ENCODE data around the gene CADPS.

The CADPS gene

DNA sequence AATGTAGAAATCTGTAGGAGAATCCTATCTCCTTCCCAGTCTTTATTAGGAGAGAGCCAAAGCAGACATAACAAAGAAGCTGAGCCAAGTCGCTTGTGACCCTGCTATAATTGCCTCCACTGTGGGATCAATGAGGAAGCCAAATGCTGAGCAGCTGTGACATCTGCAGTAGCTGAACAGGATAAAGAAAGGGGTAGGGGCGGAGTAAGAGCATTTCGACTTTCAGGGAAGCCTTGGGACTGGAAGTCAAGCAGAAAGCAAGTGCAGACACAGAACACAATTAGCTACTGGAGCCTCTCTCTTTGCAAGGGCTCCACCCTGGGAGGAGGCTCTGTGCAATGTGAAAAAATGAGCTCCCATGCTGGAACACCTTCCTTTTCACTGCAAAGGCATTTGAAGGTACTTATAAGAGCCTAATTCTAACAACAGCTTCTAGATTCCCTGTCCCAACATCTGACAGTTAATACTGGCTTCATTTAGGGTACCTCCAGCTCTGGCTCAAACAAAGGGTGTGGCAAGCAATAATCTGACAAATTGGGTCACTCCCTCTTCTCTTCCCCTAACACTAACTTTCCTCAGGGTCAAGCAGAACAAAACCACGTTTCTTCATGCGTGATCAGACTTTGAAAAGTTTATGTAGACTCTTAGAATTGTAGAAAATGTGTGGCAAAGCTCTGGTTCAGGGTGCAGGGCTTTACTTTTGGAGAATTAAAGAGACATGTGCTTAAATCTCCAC lies 166.4 kb downstream of the CADPS start:
- DNase-seq (ENCODE audit: low spot score): no peak
- POLR2A ChIA-PET (ENCODE audit: low non-redundant PET): no interaction called here
- TF ChIP-seq, protein P1, sequence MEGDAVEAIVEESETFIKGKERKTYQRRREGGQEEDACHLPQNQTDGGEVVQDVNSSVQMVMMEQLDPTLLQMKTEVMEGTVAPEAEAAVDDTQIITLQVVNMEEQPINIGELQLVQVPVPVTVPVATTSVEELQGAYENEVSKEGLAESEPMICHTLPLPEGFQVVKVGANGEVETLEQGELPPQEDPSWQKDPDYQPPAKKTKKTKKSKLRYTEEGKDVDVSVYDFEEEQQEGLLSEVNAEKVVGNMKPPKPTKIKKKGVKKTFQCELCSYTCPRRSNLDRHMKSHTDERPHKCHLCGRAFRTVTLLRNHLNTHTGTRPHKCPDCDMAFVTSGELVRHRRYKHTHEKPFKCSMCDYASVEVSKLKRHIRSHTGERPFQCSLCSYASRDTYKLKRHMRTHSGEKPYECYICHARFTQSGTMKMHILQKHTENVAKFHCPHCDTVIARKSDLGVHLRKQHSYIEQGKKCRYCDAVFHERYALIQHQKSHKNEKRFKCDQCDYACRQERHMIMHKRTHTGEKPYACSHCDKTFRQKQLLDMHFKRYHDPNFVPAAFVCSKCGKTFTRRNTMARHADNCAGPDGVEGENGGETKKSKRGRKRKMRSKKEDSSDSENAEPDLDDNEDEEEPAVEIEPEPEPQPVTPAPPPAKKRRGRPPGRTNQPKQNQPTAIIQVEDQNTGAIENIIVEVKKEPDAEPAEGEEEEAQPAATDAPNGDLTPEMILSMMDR (conservative IDR thresholded peaks at IDR 0.05; ENCODE audit: low read depth): no peak
- H3K27ac ChIP-seq: no peak overlapping the region
- CTCF ChIA-PET: no interaction called here

DNA sequence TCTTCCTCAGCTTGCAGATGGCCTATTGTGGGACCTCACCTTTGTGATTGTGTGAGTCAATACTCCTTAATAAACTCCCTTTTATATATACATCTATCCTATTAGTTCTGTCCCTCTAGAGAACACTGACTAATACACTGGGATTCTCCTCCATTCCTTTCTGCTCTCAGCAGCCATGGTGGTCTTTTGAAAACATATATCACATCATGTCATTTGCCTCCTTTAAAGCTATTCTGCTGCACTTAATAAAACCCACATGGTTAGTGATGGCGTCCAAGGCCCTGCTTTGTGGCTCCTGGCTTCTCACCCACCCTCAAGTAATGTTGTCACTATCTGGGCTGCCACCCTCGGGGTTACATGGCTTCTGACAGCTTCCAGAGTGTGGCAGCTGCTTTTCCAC lies 169.5 kb downstream of the CADPS start:
- TF ChIP-seq, protein P1 (conservative IDR thresholded peaks at IDR 0.05; ENCODE audit: low read depth): no peak
- H3K27ac ChIP-seq: no peak overlapping the region
- DNase-seq (ENCODE audit: low spot score): no peak
- POLR2A ChIA-PET (ENCODE audit: low non-redundant PET): no interaction called here
- CTCF ChIA-PET: no interaction called here

DNA sequence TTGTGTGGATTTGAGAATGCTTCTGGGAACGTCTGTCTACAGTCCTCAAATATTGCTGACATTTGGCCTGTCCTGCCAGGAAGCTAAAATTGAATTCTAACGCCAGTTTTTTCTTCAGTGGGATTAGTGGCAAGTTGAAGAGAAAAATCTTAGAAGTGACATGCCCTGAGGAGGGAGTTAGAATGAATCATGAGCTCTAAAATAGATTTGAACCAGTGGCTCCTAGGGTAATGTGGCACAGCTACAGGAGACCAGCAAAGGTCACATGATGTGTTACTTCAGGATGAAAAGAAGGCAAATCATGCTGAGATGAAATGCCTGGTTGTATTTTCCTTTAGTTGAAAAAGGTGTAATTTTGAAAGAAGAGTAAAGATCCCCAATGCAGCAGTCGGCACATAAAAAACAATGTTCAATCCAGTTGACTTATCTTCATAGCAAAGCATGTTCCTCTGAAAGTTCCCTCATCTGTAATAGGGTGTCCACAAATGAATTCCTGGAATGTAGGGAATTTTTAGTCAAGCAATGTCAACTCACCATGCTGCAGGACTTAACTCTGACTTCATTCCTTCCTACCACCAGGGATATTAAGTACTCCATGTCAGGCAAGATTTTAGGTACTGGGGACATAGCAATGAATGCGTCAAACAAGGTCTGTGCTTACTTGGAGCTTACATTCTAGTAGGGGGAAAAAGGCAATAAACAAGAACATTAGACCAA lies 171.6 kb downstream of the CADPS start:
- no peak for DNase-seq (ENCODE audit: low spot score)
- no peak overlapping the region for H3K27ac ChIP-seq
- TF ChIP-seq, protein P1 (conservative IDR thresholded peaks at IDR 0.05; ENCODE audit: low read depth): no peak
- CTCF ChIA-PET: interaction anchor here (0.6 to 0.7 kb wide), 2 partner anchors 15 to 1319 kb away, joined by 3 read pairs; no protein-coding TSS in a partner anchor
- POLR2A ChIA-PET (ENCODE audit: low non-redundant PET): no interaction called here

DNA sequence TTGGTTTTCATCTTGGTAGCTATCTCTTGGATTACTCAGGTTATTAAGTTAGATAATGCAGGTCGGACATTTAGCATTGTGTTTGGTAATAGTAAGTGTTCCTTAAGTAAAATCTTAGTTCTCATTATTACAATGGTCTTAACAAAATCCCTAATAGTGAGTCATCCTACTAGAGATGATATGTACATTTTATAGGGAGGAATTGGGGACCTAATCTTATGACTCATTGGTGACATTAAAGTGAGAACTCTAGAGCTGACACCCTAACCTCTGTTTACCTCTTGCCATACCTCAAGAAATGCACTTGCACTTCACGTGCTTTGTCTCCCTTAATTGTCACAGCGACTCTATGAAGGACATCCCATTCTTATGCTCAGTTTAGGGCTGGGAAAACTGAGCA lies 174.9 kb downstream of the CADPS start:
- DNase-seq (ENCODE audit: low spot score): no peak
- CTCF ChIA-PET: no interaction called here
- TF ChIP-seq, protein P1 (conservative IDR thresholded peaks at IDR 0.05; ENCODE audit: low read depth): no peak
- POLR2A ChIA-PET (ENCODE audit: low non-redundant PET): no interaction called here
- no peak overlapping the region for H3K27ac ChIP-seq

DNA sequence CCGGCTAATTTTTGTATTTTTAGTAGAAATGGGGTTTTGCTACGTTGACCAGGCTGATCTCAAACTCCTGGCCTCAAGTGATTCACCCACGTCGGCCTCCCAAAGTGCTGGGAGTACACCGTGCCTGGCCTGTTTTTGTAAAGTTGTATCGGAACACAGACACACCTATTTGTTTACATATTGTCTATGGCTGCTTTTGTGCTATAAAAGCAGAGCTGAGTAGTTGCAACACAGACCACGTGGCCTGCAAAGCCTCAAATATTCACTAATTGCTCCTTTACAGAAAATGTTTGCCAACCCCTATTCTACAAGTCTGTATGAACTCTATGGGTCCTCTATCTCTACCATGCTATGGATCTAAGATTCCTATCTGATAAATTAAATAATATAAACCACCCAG lies 175.5 kb downstream of the CADPS start:
- ChIA-PET CTCF (no interaction called here), POLR2A (ENCODE audit: low non-redundant PET) (no interaction called here)
- TF ChIP-seq, protein P1 (conservative IDR thresholded peaks at IDR 0.05; ENCODE audit: low read depth): no peak
- no peak overlapping the region for H3K27ac ChIP-seq
- no peak for DNase-seq (ENCODE audit: low spot score)

DNA sequence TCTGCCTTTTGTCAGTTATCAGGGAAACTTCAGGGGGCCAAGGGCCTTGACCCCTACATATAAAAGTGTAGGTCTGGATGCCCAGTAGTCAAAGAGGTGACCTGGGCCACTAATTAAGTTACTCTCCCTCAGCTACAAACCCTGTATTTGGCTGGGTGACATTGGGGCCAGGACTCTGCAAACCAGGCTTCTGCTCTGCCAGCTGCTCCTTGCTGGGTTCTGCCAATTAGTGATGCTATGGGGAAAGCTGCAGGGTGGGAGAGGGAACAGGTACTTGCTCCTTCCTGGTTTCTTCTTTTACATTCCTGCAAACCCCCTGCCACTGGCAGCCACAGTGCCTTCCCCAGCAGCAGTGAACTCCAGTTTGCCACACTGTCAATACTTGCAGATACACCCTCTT lies 179.2 kb downstream of the CADPS start:
- H3K27ac ChIP-seq: no peak overlapping the region
- CTCF ChIA-PET: interaction anchor here (0.5 kb wide), 1 partner anchor 1016 kb away, joined by 3 read pairs; no protein-coding TSS in a partner anchor
- DNase-seq (ENCODE audit: low spot score): no peak
- TF ChIP-seq, protein P1 (conservative IDR thresholded peaks at IDR 0.05; ENCODE audit: low read depth): no peak
- POLR2A ChIA-PET (ENCODE audit: low non-redundant PET): no interaction called here
